PC-9 (cell line): Measurements from ENCODE around the gene TECTB. TPM values are rescaled to one million over a fixed set of nuclear protein-coding genes. Genes with fewer than 3 reads are reported as not detected.

Experiments used
- BruUV-seq: library from RNA; stranded (reverse); fragments of 400-500 nt; replicated peaks from 2 replicates; lab custom pipeline; 2021; lab: Mats Ljungman, UMichigan
- CTCF ChIA-PET: fragments of 300-600 bp; sonication (Branson Sonifier 250); formaldehyde crosslinking; loops from one replicate; lab custom pipeline; 2022; ENCODE audit warnings: antibody characterized with exemption; lab: Charles Lee
- POLR2A ChIA-PET: fragments of 300-600 bp; sonication (Branson Sonifier 250); formaldehyde crosslinking; loops from one replicate; lab custom pipeline; 2022; ENCODE audit warnings: antibody characterized with exemption; ENCODE audit not compliant: unreplicated experiment; lab: Charles Lee
- DNase-seq, 2 experiments: peaks; one replicate each; pipeline versions ENCODE4 v3.0.0 to v3.0.0-alpha.2; 2015 to 2022; ENCODE audit warnings: mixed read lengths in 1 of 2
- H2AFZ ChIP-seq: fragments of 200-600 bp; sonication (generic); 2 replicates; pipeline ENCODE4 v1.8.1; 2017; ENCODE audit warnings: antibody characterized with exemption
- H3F3A ChIP-seq: fragments of 200-600 bp; sonication (generic); 2 replicates; pipeline ENCODE4 v1.8.1; 2017; ENCODE audit warnings: antibody characterized with exemption, mild to moderate bottlenecking, low read depth; ENCODE audit not compliant: insufficient read depth
- H3K27ac ChIP-seq: fragments of 200-600 bp; sonication (generic); 2 replicates; pipeline ENCODE4 v1.6.1; 2016; ENCODE audit warnings: mixed run types
- H3K27me3 ChIP-seq: fragments of 200-600 bp; sonication (generic); 2 replicates; pipeline ENCODE4 v1.6.1; 2016; ENCODE audit warnings: low read depth, mixed run types; ENCODE audit not compliant: insufficient read depth
- H3K36me3 ChIP-seq: fragments of 200-600 bp; sonication (generic); 2 replicates; pipeline ENCODE4 v1.6.1; 2016; ENCODE audit warnings: low read depth, mixed run types
- H3K4me1 ChIP-seq: fragments of 200-600 bp; sonication (generic); replicated peaks from 2 replicates; pipeline ENCODE4 v1.6.1; 2016; ENCODE audit warnings: mixed run types; ENCODE audit not compliant: insufficient read depth
- H3K4me2 ChIP-seq: fragments of 200-600 bp; sonication (generic); 2 replicates; pipeline ENCODE4 v1.6.1; 2017; ENCODE audit warnings: mixed run types
- H3K4me3 ChIP-seq: fragments of 200-600 bp; sonication (generic); 2 replicates; pipeline ENCODE4 v1.6.1; 2016; ENCODE audit warnings: mixed run types
- H3K79me2 ChIP-seq: fragments of 200-600 bp; sonication (generic); 2 replicates; pipeline ENCODE4 v1.6.1; 2017; ENCODE audit warnings: low read depth, mixed run types
- H3K9me2 ChIP-seq: fragments of 200-600 bp; sonication (generic); 2 replicates; pipeline ENCODE4 v1.8.1; 2017; ENCODE audit warnings: mild to moderate bottlenecking; ENCODE audit not compliant: insufficient read depth
- H3K9me3 ChIP-seq: fragments of 200-600 bp; sonication (generic); 2 replicates; pipeline ENCODE4 v1.8.1; 2016; ENCODE audit warnings: low read depth; ENCODE audit not compliant: insufficient read depth
- H4K20me1 ChIP-seq: fragments of 200-600 bp; sonication (generic); 2 replicates; pipeline ENCODE4 v1.8.1; 2017; ENCODE audit not compliant: insufficient read depth
- EZH2 ChIP-seq: fragments of 200-600 bp; sonication (generic); IDR thresholded peaks from 2 replicates; pipeline ENCODE4 v1.8.0; 2017; ENCODE audit warnings: antibody characterized with exemption, low read depth
- intact Hi-C: fragments of 100-400 bp; cut with micrococcal nuclease; formaldehyde crosslinking; loops from one replicate; pipeline ENCODE4 v1.10.0; 2022; ENCODE audit not compliant: unreplicated experiment
- total RNA-seq: library from RNA; stranded (reverse); gene quantifications from 2 replicates; pipeline ENCODE4 v1.2.3, GENCODE V29; 2021
- TF ChIP-seq, protein P1 (sequence below): fragments of 200-600 bp; sonication (generic); conservative IDR thresholded peaks from 2 replicates; pipeline ENCODE4 v1.6.1; 2017; ENCODE audit warnings: mixed run types, antibody characterized with exemption, mild to moderate bottlenecking, moderate library complexity

The TECTB gene
- total RNA-seq, 1 experiment from 2014 or later, result not detected

DNA sequence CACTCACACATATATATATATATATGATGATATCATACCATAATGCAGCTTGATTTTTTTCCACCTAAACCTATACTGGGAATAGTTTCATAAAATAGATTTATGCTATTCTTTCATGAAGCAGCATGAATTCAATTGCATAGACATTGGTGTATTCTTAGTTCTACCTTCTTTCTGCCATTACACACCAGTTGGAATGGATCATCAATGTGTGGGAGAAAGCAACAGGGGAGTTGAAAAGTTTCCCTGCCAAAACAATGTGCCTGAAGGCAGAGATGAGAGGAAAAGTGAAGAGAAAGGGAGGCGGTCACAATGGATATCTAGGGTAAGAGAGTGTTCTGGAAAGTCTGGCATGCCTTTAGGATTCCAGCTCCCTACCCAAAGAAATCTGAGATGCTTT is 65.6 kb downstream of the TECTB start:
- Histone ChIP-seq H3F3A (no peaks in the 10 kb centered on the region), H3K27me3 (no peaks in the 10 kb centered on the region), H3K4me2 (no peak overlapping the region), H3K79me2 (no peaks in the 10 kb centered on the region), H3K9me2 (no peaks in the 10 kb centered on the region), H3K27ac (no peak overlapping the region), H4K20me1 (no peaks in the 10 kb centered on the region), H2AFZ (no peak overlapping the region), H3K36me3 (no peaks in the 10 kb centered on the region), H3K4me3 (no peak overlapping the region), H3K9me3 (no peaks in the 10 kb centered on the region), H3K4me1 (no peaks in the 10 kb centered on the region)
- intact Hi-C loops, result no loop called here
- BruUV-seq, result no TSS peak
- TF ChIP-seq EZH2, result no peak
- TF ChIP-seq, protein P1, sequence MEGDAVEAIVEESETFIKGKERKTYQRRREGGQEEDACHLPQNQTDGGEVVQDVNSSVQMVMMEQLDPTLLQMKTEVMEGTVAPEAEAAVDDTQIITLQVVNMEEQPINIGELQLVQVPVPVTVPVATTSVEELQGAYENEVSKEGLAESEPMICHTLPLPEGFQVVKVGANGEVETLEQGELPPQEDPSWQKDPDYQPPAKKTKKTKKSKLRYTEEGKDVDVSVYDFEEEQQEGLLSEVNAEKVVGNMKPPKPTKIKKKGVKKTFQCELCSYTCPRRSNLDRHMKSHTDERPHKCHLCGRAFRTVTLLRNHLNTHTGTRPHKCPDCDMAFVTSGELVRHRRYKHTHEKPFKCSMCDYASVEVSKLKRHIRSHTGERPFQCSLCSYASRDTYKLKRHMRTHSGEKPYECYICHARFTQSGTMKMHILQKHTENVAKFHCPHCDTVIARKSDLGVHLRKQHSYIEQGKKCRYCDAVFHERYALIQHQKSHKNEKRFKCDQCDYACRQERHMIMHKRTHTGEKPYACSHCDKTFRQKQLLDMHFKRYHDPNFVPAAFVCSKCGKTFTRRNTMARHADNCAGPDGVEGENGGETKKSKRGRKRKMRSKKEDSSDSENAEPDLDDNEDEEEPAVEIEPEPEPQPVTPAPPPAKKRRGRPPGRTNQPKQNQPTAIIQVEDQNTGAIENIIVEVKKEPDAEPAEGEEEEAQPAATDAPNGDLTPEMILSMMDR, result no peak
- POLR2A ChIA-PET, result no interaction called here
- CTCF ChIA-PET, result no interaction called here
- no peak for DNase-seq

GRCh38 chr10:112349521-112350085 is 66.4 kb downstream of the TECTB start:
- no TSS peak for BruUV-seq
- TF ChIP-seq EZH2, result no peak
- TF ChIP-seq, protein P1, result no peak
- H3K4me3 ChIP-seq, result no peak overlapping the region
- H3K79me2 ChIP-seq, result no peaks in the 10 kb centered on the region
- CTCF ChIA-PET, result no interaction called here
- H3K9me2 ChIP-seq, result no peaks in the 10 kb centered on the region
- POLR2A ChIA-PET, result no interaction called here
- no peaks in the 10 kb centered on the region for H3K27me3 ChIP-seq
- H3K4me2 ChIP-seq, result no peak overlapping the region
- no peak for DNase-seq
- no peaks in the 10 kb centered on the region for H3K4me1 ChIP-seq
- H3F3A ChIP-seq, result no peaks in the 10 kb centered on the region
- no peaks in the 10 kb centered on the region for H4K20me1 ChIP-seq
- H3K27ac ChIP-seq, result no peak overlapping the region
- H3K9me3 ChIP-seq, result no peaks in the 10 kb centered on the region
- intact Hi-C loops, result no loop called here
- H3K36me3 ChIP-seq, result no peaks in the 10 kb centered on the region
- H2AFZ ChIP-seq, result no peak overlapping the region

- H3F3A ChIP-seq, result no peaks in the 10 kb centered on the region
- H3K9me3 ChIP-seq, result no peaks in the 10 kb centered on the region
- no peak for DNase-seq
- no peak overlapping the region for H3K4me2 ChIP-seq
- no peaks in the 10 kb centered on the region for H3K79me2 ChIP-seq
- no peaks in the 10 kb centered on the region for H3K36me3 ChIP-seq
- BruUV-seq, result no TSS peak
- intact Hi-C loops, result no loop called here
- H3K27me3 ChIP-seq, result no peaks in the 10 kb centered on the region
- CTCF ChIA-PET, result no interaction called here
- H3K4me3 ChIP-seq, result no peak overlapping the region
- H4K20me1 ChIP-seq, result no peaks in the 10 kb centered on the region
- no peaks in the 10 kb centered on the region for H3K4me1 ChIP-seq
- TF ChIP-seq EZH2, result no peak
- TF ChIP-seq, protein P1, result no peak
- no peaks in the 10 kb centered on the region for H3K9me2 ChIP-seq
- H2AFZ ChIP-seq, result no peak overlapping the region
- POLR2A ChIA-PET, result no interaction called here
- H3K27ac ChIP-seq, result no peak overlapping the region
Observed at GRCh38 chr10:112351146-112351545, 67.9 kb downstream of the TECTB start.
